Pancreas (tissue), 10 donors: Measurements from ENCODE around the gene SH3BP4. TPM values are rescaled to one million over a fixed set of nuclear protein-coding genes. Genes with fewer than 3 reads are reported as not detected.
"Not testable (repeated sequence)": the region's sequence is repeated elsewhere in the genome, so short reads cannot be mapped to it uniquely, and the experiment has no call there.

ENCODE experiments used
- ATAC-seq, 4 donors: fragments of 200-7000 bp; cut with Tn5 transposase; one replicate each; pipeline versions ENCODE4 v1.8.0 to v1.9.1; 2020; ENCODE audit warnings: mild to moderate bottlenecking in 4 of 4, moderate library complexity in 4 of 4
- DNase-seq, 6 donors: peaks; one replicate each; pipeline ENCODE4 v3.0.0-alpha.2; 2020
- FAIRE-seq: peaks from 2 replicates; lab custom pipeline; 2012; peaks lifted over from hg19 to GRCh38; lab: Jason Lieb, UNC
- H3K27ac ChIP-seq, 4 donors: fragments of 200-600 bp; sonication (generic); 1 replicate in 3 of 4; 2 replicates in 1 of 4; pipeline versions ENCODE4 v1.5.0 to v1.8.0; 2020
- H3K27me3 ChIP-seq, 4 donors: fragments of 200-600 bp; one replicate each; pipeline ENCODE4 v1.8.0; 2021
- H3K36me3 ChIP-seq, 3 donors: fragments of 200-600 bp; sonication (generic) in 1 of 3; one replicate each; pipeline versions ENCODE4 v1.5.0 to v1.8.0; 2020 to 2021
- H3K4me1 ChIP-seq, 3 donors: fragments of 200-600 bp; one replicate each; pipeline ENCODE4 v1.8.0; 2021
- H3K4me3 ChIP-seq, 4 donors: fragments of 200-600 bp; sonication (generic) in 2 of 4; one replicate each; pipeline versions ENCODE4 v1.5.0 to v1.8.0; 2020 to 2021
- H3K9me3 ChIP-seq, 4 donors: fragments of 200-600 bp; one replicate each; pipeline ENCODE4 v1.8.0; 2021
- WGBS, 2 donors: extraction: QIAGEN DNeasy Blood & Tissue Kit; methylation state at CpG; one replicate each; pipeline ENCODE4 v1.1.7; 2013; 5-methylcytosine and 5-hydroxymethylcytosine counted together
- intact Hi-C, 3 donors: fragments of 100-400 bp; cut with DNase I; formaldehyde crosslinking; loops; one replicate each; pipeline versions ENCODE4 v1.11.1 to v1.14.2; 2022
- polyA plus RNA-seq, 2 donors: library from polyadenylated mRNA; stranded (reverse); fragments of 200-250 nt; gene quantifications; one replicate each; pipeline ENCODE4 v1.2.3, GENCODE V29; 2013
- total RNA-seq, 6 donors: library from RNA; stranded (reverse); fragmentation: NEBNext Ultra II Directional in 4 of 6; extraction: Animal tissue kit (Norgen Biotek cat#: 25700) in 4 of 6; gene quantifications; one replicate each; pipeline versions ENCODE4 v1.2.1 to v1.2.4, GENCODE V29; 2021 to 2023
- TF ChIP-seq, protein P1 (sequence below), 4 donors: fragments of 200-600 bp; sonication (generic) in 3 of 4; IDR thresholded peaks; one replicate each; pipeline versions ENCODE4 v1.5.0 to v1.8.0; 2021; ENCODE audit warnings: antibody characterized with exemption in 4 of 4
- donor health status: healthy with polysubstance abuse.
- donor health status: DM: no; HTN: no; CAD: no; lungs with moderate emphysema.
- donor health status: DM: no; HTN: no; CAD: no.
- donor health status: control.
- donor health status: control.
- donor health status: Bipolar disorder and iron deficiency.
- donor health status: DM: yes; HTN: yes; CAD: no.
- donor health status: DM: no; HTN: no; CAD: no.
- donor health status: DM: no; HTN: no; CAD: no.
- donor health status: DM: yes; HTN: yes; CAD: no.

SH3BP4 gene
- total and polyA plus RNA-seq, 8 donors, result 20.5 to 99.7 (median 62.8) TPM

DNA sequence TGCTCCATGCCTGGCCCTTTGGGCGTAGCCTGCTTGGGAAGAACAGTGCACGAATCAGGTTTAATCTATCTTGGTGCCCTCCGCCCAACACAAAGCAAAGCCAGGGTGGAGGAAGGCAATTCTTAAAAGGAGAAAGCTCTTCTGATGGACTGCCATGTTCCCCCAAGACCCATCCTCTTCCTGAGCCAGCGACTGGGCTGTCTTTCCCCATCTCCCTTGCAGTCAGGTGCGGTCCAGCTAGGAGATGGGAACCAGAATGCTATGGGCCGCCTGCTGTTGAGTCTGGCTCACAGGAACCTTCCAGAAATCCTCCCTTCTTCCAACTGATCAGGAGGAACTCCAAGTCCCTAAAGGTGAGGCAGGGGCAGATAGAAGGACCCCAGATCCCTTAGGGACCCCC lies 105.0 kb downstream of the SH3BP4 start:
- 92 to 97% methylated on average over 6 of the region's 6 CpGs for WGBS, 2 donors
- intact Hi-C loops, result loop anchor here in 1 of 3 donors (10.0 kb wide), 1 partner anchor 182 kb away; no protein-coding TSS in a partner anchor

DNA sequence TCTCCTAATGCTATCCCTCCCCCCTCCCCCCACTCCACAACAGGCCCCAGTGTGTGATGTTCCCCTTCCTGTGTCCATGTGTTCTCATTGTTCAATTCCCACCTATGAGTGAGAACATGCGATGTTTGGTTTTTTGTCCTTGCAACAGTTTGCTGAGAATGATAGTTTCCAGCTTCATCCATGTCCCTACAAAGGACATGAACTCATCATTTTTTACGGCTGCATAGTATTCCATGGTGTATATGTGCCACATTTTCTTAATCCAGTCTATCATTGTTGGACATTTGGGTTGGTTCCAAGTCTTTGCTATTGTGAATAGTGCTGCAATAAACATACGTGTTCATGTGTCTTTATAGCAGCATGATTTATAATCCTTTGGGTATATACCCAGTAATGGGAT lies 105.8 kb downstream of the SH3BP4 start:
- H3K36me3 ChIP-seq, result peaks cover 0 to 33% (median 20%) of the 10 kb centered on the region in 3 donors
- not testable (repeated sequence) for H3K27me3 ChIP-seq, H3K27ac ChIP-seq, H3K9me3 ChIP-seq, DNase-seq, H3K4me3 ChIP-seq, ATAC-seq, FAIRE-seq
- WGBS, 2 donors, result 90 to 96% methylated on average over 2 of the region's 3 CpGs
- peaks cover 0 to 18% (median 18%) of the 10 kb centered on the region in 3 donors for H3K4me1 ChIP-seq
- intact Hi-C loops, result loop anchor here in 1 of 3 donors (10.0 kb wide), 1 partner anchor 183 kb away; no protein-coding TSS in a partner anchor

More for the DNA sequence above, 105.0 kb downstream of the SH3BP4 start:
- Histone ChIP-seq H3K36me3 (peaks cover 0 to 38% (median 21%) of the 10 kb centered on the region in 3 donors), H3K4me1 (peaks cover under 1 to 25% (median 24%) of the 10 kb centered on the region in 3 donors), H3K4me3 (no peak overlapping the region), H3K27ac (no peak overlapping the region), H3K9me3 (no peaks in the 10 kb centered on the region), H3K27me3 (no peaks in the 10 kb centered on the region)
- no peak for FAIRE-seq
- ATAC-seq, result no peak
- TF ChIP-seq, protein P1, sequence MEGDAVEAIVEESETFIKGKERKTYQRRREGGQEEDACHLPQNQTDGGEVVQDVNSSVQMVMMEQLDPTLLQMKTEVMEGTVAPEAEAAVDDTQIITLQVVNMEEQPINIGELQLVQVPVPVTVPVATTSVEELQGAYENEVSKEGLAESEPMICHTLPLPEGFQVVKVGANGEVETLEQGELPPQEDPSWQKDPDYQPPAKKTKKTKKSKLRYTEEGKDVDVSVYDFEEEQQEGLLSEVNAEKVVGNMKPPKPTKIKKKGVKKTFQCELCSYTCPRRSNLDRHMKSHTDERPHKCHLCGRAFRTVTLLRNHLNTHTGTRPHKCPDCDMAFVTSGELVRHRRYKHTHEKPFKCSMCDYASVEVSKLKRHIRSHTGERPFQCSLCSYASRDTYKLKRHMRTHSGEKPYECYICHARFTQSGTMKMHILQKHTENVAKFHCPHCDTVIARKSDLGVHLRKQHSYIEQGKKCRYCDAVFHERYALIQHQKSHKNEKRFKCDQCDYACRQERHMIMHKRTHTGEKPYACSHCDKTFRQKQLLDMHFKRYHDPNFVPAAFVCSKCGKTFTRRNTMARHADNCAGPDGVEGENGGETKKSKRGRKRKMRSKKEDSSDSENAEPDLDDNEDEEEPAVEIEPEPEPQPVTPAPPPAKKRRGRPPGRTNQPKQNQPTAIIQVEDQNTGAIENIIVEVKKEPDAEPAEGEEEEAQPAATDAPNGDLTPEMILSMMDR (IDR thresholded peaks at IDR 0.05), result no peak
- no peak for DNase-seq

DNA sequence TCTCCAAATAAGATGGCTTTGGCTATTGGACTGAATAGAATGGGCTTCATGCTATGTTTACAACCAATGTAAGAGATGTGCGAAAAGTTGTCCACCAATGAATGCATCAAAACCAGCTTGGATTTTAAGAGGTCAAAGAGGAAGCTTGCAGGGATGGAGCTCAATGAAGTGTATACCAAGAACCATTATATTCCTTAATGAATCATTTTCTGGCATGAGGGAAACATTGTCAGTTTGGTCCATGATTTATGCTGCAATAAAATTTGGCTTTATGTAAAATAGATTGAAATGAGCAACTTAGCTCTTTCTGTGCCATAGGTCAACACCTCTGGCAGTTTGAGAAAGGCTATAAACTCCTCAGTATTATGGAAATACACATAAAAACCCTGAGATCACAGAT lies 107.3 kb downstream of the SH3BP4 start:
- ATAC-seq (no peak), FAIRE-seq (no peak), DNase-seq (no peak)
- 90% methylated on average over 1 of the region's 1 CpG for WGBS, 2 donors
- H3K27ac ChIP-seq, result no peak overlapping the region
- no peaks in the 10 kb centered on the region for H3K27me3 ChIP-seq
- H3K36me3 ChIP-seq, result peaks cover 0 to 18% (median 9%) of the 10 kb centered on the region in 3 donors
- TF ChIP-seq, protein P1 (IDR thresholded peaks at IDR 0.05), result no peak
- no peaks in the 10 kb centered on the region for H3K9me3 ChIP-seq
- peaks cover 0 to 15% (median 7%) of the 10 kb centered on the region in 3 donors for H3K4me1 ChIP-seq
- H3K4me3 ChIP-seq, result no peak overlapping the region
- intact Hi-C loops, result loop anchor here in 1 of 3 donors (10.0 kb wide), 1 partner anchor 184 kb away; no protein-coding TSS in a partner anchor

DNA sequence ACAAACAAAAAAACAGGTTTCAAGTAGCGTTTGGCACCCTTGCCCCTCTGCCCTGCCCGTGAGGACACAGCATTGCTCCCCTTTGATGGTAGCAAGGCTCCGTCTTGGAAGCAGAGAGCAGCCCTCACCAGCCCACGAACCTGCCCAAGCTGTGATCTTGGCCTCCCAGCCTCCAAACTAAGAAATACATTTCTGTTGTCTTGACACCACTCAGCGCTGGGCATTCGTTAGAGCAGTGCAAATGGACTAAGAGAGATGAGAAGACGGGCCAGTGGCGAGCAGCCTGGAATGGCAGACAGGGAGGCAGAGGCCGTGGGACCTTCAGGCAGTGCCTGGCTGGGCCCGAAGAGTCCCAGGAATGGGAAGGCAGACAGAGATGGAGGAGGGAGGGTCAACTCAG lies 109.8 kb downstream of the SH3BP4 start:
- WGBS, 2 donors, result 89 to 95% methylated on average over 10 of the region's 10 CpGs
- no peak for FAIRE-seq
- Histone ChIP-seq H3K27me3 (no peaks in the 10 kb centered on the region), H3K4me3 (no peak overlapping the region), H3K27ac (no peak overlapping the region), H3K4me1 (no peaks in the 10 kb centered on the region), H3K36me3 (no peaks in the 10 kb centered on the region), H3K9me3 (no peaks in the 10 kb centered on the region)
- TF ChIP-seq, protein P1 (IDR thresholded peaks at IDR 0.05), result no peak
- no peak for DNase-seq
- intact Hi-C loops, result no loop called here
- no peak for ATAC-seq

DNA sequence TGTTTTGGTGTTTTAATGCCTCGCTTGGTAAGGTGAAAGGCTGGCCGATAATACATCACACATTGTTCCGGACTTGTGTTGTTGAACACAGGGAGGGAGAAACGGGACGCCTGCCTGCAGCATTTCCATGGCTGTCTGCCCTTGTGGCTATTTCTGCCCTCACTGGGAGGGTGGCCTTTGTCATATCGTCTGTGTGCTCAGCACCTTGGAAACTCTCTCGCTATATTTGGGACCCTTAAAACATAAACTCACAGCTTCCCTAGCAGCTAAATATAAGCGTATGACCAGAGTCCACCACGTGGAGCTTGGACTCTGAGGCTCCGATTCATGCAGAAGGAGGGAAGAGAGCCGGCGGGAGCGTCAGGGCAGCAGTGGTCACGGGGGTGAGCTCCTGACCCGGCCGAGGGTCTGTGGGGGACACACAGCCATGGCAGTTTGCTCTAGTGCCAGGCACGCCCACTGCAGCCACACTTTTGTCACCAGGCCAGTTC lies 111.7 kb downstream of the SH3BP4 start:
- Histone ChIP-seq H3K27me3 (no peaks in the 10 kb centered on the region), H3K4me1 (no peaks in the 10 kb centered on the region), H3K9me3 (no peaks in the 10 kb centered on the region), H3K27ac (no peak overlapping the region), H3K4me3 (no peak overlapping the region), H3K36me3 (no peaks in the 10 kb centered on the region)
- no peak for DNase-seq
- no peak for ATAC-seq
- no peak for FAIRE-seq
- 70 to 71% methylated on average over 17 of the region's 17 CpGs for WGBS, 2 donors
- TF ChIP-seq, protein P1 (IDR thresholded peaks at IDR 0.05), result no peak
- intact Hi-C loops, result no loop called here
